ENCODE measurements around the gene CDC45.

Gene CDC45

GRCh38 chr22:19533049-19533626, 53.4 kb downstream of the CDC45 start:
- Mint-ChIP-seq H3K9me3 (no peaks in the 10 kb centered on the region), H3K27me3 (ENCODE audit: low read depth, poor library complexity) (peaks cover 39% of the 10 kb centered on the region), H3K4me1 (no peaks in the 10 kb centered on the region), H3K36me3 (ENCODE audit: low read depth) (no peaks in the 10 kb centered on the region), H3K27ac (no peak overlapping the region), H3K4me3 (no peak overlapping the region)
- DNase-seq: no peak
- TF ChIP-seq CTCF (IDR thresholded peaks at IDR 0.05): no peak

GRCh38 chr22:19533857-19534256, 54.1 kb downstream of the CDC45 start:
- no peak overlapping the region for H3K27ac Mint-ChIP-seq
- peaks cover 41% of the 10 kb centered on the region for H3K27me3 Mint-ChIP-seq (ENCODE audit: low read depth, poor library complexity)
- no peaks in the 10 kb centered on the region for H3K4me1 Mint-ChIP-seq
- H3K36me3 Mint-ChIP-seq (ENCODE audit: low read depth): no peaks in the 10 kb centered on the region
- H3K4me3 Mint-ChIP-seq: no peak overlapping the region
- no peaks in the 10 kb centered on the region for H3K9me3 Mint-ChIP-seq
- TF ChIP-seq CTCF (IDR thresholded peaks at IDR 0.05): no peak
- DNase-seq: no peak

- Mint-ChIP-seq H3K4me3 (no peak overlapping the region), H3K36me3 (ENCODE audit: low read depth) (no peaks in the 10 kb centered on the region), H3K27me3 (ENCODE audit: low read depth, poor library complexity) (peaks cover 43% of the 10 kb centered on the region), H3K4me1 (no peaks in the 10 kb centered on the region), H3K27ac (no peak overlapping the region), H3K9me3 (no peaks in the 10 kb centered on the region)
- no peak for DNase-seq
- TF ChIP-seq CTCF (IDR thresholded peaks at IDR 0.05): no peak
Observed at GRCh38 chr22:19535001-19535400, 55.3 kb downstream of the CDC45 start.

GRCh38 chr22:19536564-19536963, 56.8 kb downstream of the CDC45 start:
- H3K36me3 Mint-ChIP-seq (ENCODE audit: low read depth): no peaks in the 10 kb centered on the region
- peaks cover 31% of the 10 kb centered on the region for H3K27me3 Mint-ChIP-seq (ENCODE audit: low read depth, poor library complexity)
- no peak for DNase-seq
- no peak for TF ChIP-seq CTCF (IDR thresholded peaks at IDR 0.05)
- no peaks in the 10 kb centered on the region for H3K4me1 Mint-ChIP-seq
- no peaks in the 10 kb centered on the region for H3K9me3 Mint-ChIP-seq
- H3K4me3 Mint-ChIP-seq: no peak overlapping the region
- H3K27ac Mint-ChIP-seq: no peak overlapping the region

GRCh38 chr22:19537941-19538488, 58.3 kb downstream of the CDC45 start:
- DNase-seq: no peak
- no peak overlapping the region for H3K4me3 Mint-ChIP-seq
- no peak overlapping the region for H3K27ac Mint-ChIP-seq
- H3K27me3 Mint-ChIP-seq (ENCODE audit: low read depth, poor library complexity): peaks cover 30% of the 10 kb centered on the region
- no peaks in the 10 kb centered on the region for H3K4me1 Mint-ChIP-seq
- TF ChIP-seq CTCF (IDR thresholded peaks at IDR 0.05): no peak
- H3K9me3 Mint-ChIP-seq: no peaks in the 10 kb centered on the region
- H3K36me3 Mint-ChIP-seq (ENCODE audit: low read depth): no peaks in the 10 kb centered on the region

DNA sequence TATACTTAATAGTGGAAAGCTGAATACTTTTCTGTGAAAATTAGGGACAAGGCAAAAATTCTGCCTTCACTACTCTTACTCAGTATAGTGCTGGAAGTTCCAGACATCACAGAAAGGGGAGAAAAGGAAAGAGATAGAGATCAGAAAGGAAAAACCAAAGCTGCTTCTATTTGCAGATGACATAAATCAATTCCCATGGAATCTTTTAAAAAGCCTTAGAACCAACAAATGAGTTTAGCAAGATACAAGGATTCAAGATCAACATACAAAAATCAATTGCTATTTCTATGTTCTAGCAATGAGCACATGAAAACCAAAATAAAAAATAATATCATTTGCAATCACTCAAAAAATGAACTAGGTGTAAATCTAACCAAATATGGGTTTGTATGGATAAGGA, 60.7 kb downstream of the CDC45 start:
- H3K36me3 Mint-ChIP-seq (ENCODE audit: low read depth): no peaks in the 10 kb centered on the region
- H3K27me3 Mint-ChIP-seq (ENCODE audit: low read depth, poor library complexity): peaks cover 35% of the 10 kb centered on the region
- no peak overlapping the region for H3K27ac Mint-ChIP-seq
- H3K9me3 Mint-ChIP-seq: no peaks in the 10 kb centered on the region
- no peak overlapping the region for H3K4me3 Mint-ChIP-seq
- no peaks in the 10 kb centered on the region for H3K4me1 Mint-ChIP-seq
- no peak for DNase-seq
- no peak for TF ChIP-seq CTCF (IDR thresholded peaks at IDR 0.05)

Measured in nephron progenitor cell (in vitro differentiated cells).